NCI-H2227 treated with DMSO at 0.1 percent for 48 hours (cell line): ENCODE results near the gene RANGRF.

Experiments used
- DNase-seq: peaks from one replicate; lab custom pipeline; 2025; lab: John Stamatoyannopoulos, UW

Gene RANGRF

GRCh38 chr17:8274816-8275215 lies 13.7 kb upstream of the RANGRF start:
- DNase-seq, result no peak

GRCh38 chr17:8275421-8276290 lies 12.8 kb upstream of the RANGRF start:
- no peak for DNase-seq

- DNase-seq, result no peak
Measured at GRCh38 chr17:8277317-8277716, 11.2 kb upstream of the RANGRF start.

- DNase-seq, result no peak
Measured at GRCh38 chr17:8282345-8282744, 6.1 kb upstream of the RANGRF start.

- no peak for DNase-seq
Measured at GRCh38 chr17:8283356-8283755, 5.1 kb upstream of the RANGRF start.

GRCh38 chr17:8284126-8284525 lies 4.3 kb upstream of the RANGRF start:
- DNase-seq, result no peak

GRCh38 chr17:8285270-8286181 lies 2.9 kb upstream of the RANGRF start:
- DNase-seq, result no peak

- no peak for DNase-seq
Measured at GRCh38 chr17:8287651-8288335, 677 bp upstream of the RANGRF start.

- DNase-seq, result no peak
Measured at GRCh38 chr17:8289103-8289397, 580 bp downstream of the RANGRF start.

GRCh38 chr17:8290043-8290442 lies 1.6 kb downstream of the RANGRF start:
- no peak for DNase-seq

- no peak for DNase-seq
Measured at GRCh38 chr17:8292639-8293395, 4.3 kb downstream of the RANGRF start.

GRCh38 chr17:8294361-8294760 lies 5.9 kb downstream of the RANGRF start:
- no peak for DNase-seq

- no peak for DNase-seq
Measured at GRCh38 chr17:8294814-8295316, 6.4 kb downstream of the RANGRF start.

GRCh38 chr17:8300226-8300625 lies 11.8 kb downstream of the RANGRF start:
- DNase-seq, result no peak

GRCh38 chr17:8300627-8301242 lies 12.3 kb downstream of the RANGRF start:
- peak; percentile 29 for DNase-seq

GRCh38 chr17:8310601-8311123 lies 22.2 kb downstream of the RANGRF start:
- DNase-seq, result no peak

- DNase-seq, result no peak
Measured at GRCh38 chr17:8311131-8311790, 22.8 kb downstream of the RANGRF start.

GRCh38 chr17:8312251-8312650 lies 23.8 kb downstream of the RANGRF start:
- DNase-seq, result no peak

- no peak for DNase-seq
Measured at GRCh38 chr17:8312726-8313600, 24.5 kb downstream of the RANGRF start.
